Spleen (tissue), 7 donors: Measurements from ENCODE around the gene PDK4.

Experiments
- CTCF ChIP-seq, 11 experiments: fragments of 200-600 bp in 7 of 11; fragments of 450-650 bp in 4 of 11; sonication (generic) in 4 of 11; IDR thresholded peaks in 8 of 11; conservative IDR thresholded peaks in 3 of 11; 1 replicate in 7 of 11; 2 replicates in 4 of 11; pipeline versions ENCODE4 v1.4.0 to v1.8.0; 2016 to 2021; ENCODE audit warnings: antibody characterized with exemption in 11 of 11, inconsistent platforms in 4 of 11, mild to moderate bottlenecking in 1 of 11
- POLR2A ChIP-seq, 3 donors: fragments of 450-650 bp; IDR thresholded peaks; one replicate each; pipeline ENCODE4 v1.5.1; 2017; ENCODE audit warnings: antibody characterized with exemption in 3 of 3, mild to moderate bottlenecking in 1 of 3
- POLR2AphosphoS5 ChIP-seq, 3 donors: sonication (generic); formaldehyde crosslinking; IDR thresholded peaks; one replicate each; pipeline ENCODE4 v1.5.1; 2017; ENCODE audit warnings: antibody characterized with exemption in 3 of 3
- donor health status: DM: no; HTN: no; CAD: no; lungs with moderate emphysema.
- donor health status: DM: no; HTN: no; CAD: no.
- donor health status: DM: no; HTN: no; CAD: no.

- no peak for TF ChIP-seq CTCF (IDR thresholded peaks at IDR 0.05 in 8 of 11, conservative IDR thresholded peaks at IDR 0.05 in 3 of 11)
- TF ChIP-seq POLR2A (IDR thresholded peaks at IDR 0.05), result no peak
- TF ChIP-seq POLR2AphosphoS5 (IDR thresholded peaks at IDR 0.05), result no peak
Measured at GRCh38 chr7:95599069-95599468, 2.8 kb upstream of the PDK4 start.
